Measurements from ENCODE around the gene SHFL. TPM values are rescaled to one million over a fixed set of nuclear protein-coding genes. Genes with fewer than 3 reads are reported as not detected.

The SHFL gene
- total RNA-seq, 1 donor from 2014 or later, result 5.0 TPM

DNA sequence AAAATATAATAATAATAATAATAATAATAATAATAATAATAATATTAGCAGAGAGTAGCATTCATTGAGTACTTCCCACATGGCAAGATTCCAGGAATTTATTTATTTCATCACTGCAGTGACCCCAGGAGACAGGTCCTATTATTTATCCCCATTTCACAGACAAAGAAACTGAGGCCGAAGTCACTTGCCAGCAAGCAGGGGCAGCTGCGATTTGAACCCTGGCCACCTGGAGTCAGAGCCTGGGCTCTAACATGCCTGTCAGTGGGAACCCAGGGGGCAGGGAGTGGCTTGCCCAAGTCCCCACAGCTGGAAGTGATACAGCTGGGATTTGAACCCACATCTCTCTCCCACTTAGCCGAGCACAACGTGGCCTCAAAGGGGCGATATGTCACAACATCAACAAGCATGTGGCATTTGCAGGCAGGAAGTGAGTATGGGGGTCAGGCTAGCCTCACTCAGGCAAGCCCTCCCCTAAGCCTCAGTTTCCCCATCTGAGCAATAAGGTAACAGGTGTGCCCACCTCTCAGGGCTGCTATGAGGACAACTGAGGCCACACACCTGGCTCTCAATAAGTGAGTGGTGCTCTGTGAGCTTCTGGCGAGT is 2.9 kb downstream of the SHFL start:
- DNase-seq (ENCODE audit: low read depth) (no peak), FAIRE-seq (no peak)
- H3K27me3 ChIP-seq (ENCODE audit: control insufficient read depth, insufficient read depth, low read length), result no peaks in the 10 kb centered on the region
- H3K4me3 ChIP-seq (ENCODE audit: low read depth, low read length), result no peak overlapping the region
- H3K36me3 ChIP-seq (ENCODE audit: control insufficient read depth, insufficient read depth, low read length), result peaks cover 3% of the 10 kb centered on the region
- TF ChIP-seq, protein P1, sequence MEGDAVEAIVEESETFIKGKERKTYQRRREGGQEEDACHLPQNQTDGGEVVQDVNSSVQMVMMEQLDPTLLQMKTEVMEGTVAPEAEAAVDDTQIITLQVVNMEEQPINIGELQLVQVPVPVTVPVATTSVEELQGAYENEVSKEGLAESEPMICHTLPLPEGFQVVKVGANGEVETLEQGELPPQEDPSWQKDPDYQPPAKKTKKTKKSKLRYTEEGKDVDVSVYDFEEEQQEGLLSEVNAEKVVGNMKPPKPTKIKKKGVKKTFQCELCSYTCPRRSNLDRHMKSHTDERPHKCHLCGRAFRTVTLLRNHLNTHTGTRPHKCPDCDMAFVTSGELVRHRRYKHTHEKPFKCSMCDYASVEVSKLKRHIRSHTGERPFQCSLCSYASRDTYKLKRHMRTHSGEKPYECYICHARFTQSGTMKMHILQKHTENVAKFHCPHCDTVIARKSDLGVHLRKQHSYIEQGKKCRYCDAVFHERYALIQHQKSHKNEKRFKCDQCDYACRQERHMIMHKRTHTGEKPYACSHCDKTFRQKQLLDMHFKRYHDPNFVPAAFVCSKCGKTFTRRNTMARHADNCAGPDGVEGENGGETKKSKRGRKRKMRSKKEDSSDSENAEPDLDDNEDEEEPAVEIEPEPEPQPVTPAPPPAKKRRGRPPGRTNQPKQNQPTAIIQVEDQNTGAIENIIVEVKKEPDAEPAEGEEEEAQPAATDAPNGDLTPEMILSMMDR (IDR thresholded peaks at IDR 0.05; ENCODE audit: insufficient read depth, low read length, severe bottlenecking), result no peak

DNA sequence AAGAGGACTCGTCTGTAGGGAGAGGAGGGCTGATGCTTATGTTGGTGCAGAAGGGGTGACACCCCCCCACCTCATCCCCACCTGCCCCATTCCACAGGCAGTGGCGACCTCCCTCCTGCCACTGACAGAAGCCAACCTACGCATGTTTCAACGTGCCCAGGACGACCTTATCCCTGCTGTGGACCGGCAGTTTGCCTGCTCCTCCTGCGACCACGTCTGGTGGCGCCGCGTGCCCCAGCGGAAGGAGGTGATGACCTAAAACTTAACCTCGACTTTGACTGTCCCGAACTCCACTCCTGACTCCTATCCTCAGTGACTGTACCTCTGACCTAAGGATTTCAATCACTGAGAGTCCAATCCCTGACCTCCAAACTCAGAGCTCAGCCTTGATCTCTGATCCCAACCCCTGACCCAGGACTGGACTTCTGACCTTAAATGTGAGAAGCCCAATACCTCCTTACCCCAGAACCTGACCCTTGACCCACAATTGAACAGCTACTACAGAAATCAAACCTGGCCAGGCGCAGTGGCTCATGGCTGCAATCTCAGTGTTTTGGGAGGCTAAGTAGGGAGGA is 3.8 kb downstream of the SHFL start:
- Histone ChIP-seq H3K27me3 (ENCODE audit: control insufficient read depth, insufficient read depth, low read length) (no peaks in the 10 kb centered on the region), H3K36me3 (ENCODE audit: control insufficient read depth, insufficient read depth, low read length) (peaks cover 3% of the 10 kb centered on the region), H3K4me3 (ENCODE audit: low read depth, low read length) (no peak overlapping the region)
- TF ChIP-seq, protein P1 (IDR thresholded peaks at IDR 0.05; ENCODE audit: insufficient read depth, low read length, severe bottlenecking), result no peak
- DNase-seq (ENCODE audit: low read depth), result no peak
- no peak for FAIRE-seq

DNA sequence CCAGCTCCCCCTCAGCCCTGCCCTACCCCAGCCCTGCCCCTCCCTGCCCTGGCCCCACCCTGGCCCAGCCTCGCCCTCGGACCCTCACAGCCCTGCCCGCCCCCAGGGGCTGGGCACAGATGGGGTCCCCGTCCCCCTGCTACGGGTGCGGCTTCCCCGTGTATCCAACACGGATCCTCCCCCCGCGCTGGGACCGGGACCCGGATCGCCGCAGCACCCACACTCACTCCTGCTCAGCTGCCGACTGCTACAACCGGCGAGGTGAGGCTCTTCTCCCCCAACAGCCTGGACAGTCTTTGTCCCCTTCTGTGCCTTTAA is 5.2 kb downstream of the SHFL start:
- DNase-seq (ENCODE audit: low read depth) (no peak), FAIRE-seq (no peak)
- Histone ChIP-seq H3K36me3 (ENCODE audit: control insufficient read depth, insufficient read depth, low read length) (peaks cover 3% of the 10 kb centered on the region), H3K27me3 (ENCODE audit: control insufficient read depth, insufficient read depth, low read length) (no peaks in the 10 kb centered on the region), H3K4me3 (ENCODE audit: low read depth, low read length) (no peak overlapping the region)
- TF ChIP-seq, protein P1 (IDR thresholded peaks at IDR 0.05; ENCODE audit: insufficient read depth, low read length, severe bottlenecking), result no peak

DNA sequence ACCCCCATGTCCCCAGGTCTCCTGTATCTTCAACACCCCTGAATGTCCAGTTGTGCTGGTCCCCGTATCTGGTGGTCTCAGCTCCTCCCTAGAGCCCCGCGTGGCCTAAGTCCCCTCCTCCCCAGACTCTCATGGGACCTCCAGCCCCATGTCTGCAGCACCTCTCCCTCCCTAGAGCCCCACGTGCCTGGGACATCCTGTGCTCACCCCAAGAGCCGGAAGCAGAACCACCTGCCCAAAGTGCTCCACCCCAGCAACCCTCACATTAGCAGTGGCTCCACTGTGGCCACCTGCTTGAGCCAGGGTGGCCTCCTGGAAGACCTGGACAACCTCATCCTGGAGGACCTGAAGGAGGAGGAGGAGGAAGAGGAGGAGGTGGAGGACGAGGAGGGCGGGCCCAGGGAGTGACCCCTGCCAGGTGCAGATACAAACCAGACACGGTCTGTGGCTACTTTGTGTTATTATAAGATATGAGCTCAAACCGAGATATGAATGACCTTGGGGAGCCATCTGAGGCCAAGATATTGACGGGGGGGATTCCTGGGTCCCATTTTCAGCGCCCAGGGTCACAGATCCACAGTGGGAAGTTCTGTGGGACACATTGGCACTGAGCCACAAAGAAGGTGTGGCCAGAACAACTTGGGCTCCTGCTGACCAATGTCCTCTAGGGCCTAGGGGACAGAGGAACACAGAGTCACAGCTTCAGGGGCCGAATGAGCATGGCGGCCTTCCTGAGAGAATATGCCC is 6.0 kb downstream of the SHFL start:
- Histone ChIP-seq H3K36me3 (ENCODE audit: control insufficient read depth, insufficient read depth, low read length) (peaks cover 3% of the 10 kb centered on the region), H3K4me3 (ENCODE audit: low read depth, low read length) (no peak overlapping the region), H3K27me3 (ENCODE audit: control insufficient read depth, insufficient read depth, low read length) (no peaks in the 10 kb centered on the region)
- no peak for FAIRE-seq
- TF ChIP-seq, protein P1 (IDR thresholded peaks at IDR 0.05; ENCODE audit: insufficient read depth, low read length, severe bottlenecking), result no peak
- DNase-seq (ENCODE audit: low read depth), result no peak

DNA sequence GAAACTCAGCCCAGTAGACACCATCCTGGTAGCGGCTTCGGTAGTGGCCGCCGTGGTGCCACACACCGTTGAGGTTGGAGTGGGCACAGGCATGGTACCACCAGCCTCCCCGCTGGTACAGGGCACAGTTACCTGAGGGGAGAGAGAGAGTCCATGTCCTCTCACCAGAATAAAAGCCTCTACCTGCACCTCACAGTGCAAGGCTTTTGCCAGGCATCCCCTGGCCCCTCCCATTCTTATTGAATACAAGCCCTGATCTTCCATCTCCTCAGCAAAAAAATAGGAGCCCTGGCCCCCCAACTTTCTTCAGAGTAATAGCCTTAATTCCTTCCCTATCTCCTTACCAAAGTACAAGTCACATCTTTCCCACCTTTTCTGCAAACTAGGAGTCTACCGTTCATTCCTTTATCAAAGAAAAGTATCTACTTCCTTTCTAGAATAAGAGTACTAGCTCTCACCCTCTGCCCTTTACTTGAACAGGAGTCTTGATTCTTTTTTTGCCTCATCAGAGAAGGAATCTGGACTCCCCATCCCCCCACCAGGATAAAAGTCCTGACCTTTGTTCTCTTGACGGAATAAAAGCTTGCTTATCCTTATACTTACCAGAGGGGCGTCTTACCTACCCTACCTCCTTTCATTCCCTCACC is 6.7 kb downstream of the SHFL start:
- H3K36me3 ChIP-seq (ENCODE audit: control insufficient read depth, insufficient read depth, low read length), result peaks cover 3% of the 10 kb centered on the region
- TF ChIP-seq, protein P1 (IDR thresholded peaks at IDR 0.05; ENCODE audit: insufficient read depth, low read length, severe bottlenecking), result no peak
- no peak for DNase-seq (ENCODE audit: low read depth)
- no peak for FAIRE-seq
- no peaks in the 10 kb centered on the region for H3K27me3 ChIP-seq (ENCODE audit: control insufficient read depth, insufficient read depth, low read length)
- H3K4me3 ChIP-seq (ENCODE audit: low read depth, low read length), result no peak overlapping the region
